GM18502 (cell line): ENCODE results near the gene KCNAB2.

Source experiments
- ATAC-seq: cut with Tn5 transposase; IDR thresholded peaks from one replicate; pipeline ENCODE4 v1.9.1; 2021; ENCODE audit warnings: mild to moderate bottlenecking; ENCODE audit not compliant: unreplicated experiment, poor library complexity

KCNAB2 gene

GRCh38 chr1:6105763-6106162, 60.1 kb downstream of the KCNAB2 start:
- ATAC-seq, result no peak

GRCh38 chr1:6106321-6106731, 60.6 kb downstream of the KCNAB2 start:
- no peak for ATAC-seq

- no peak for ATAC-seq
These were observed 61.3 kb downstream of the KCNAB2 start for GRCh38 chr1:6106977-6107376.

- ATAC-seq, result no peak
These were observed 62.0 kb downstream of the KCNAB2 start for GRCh38 chr1:6107409-6108356.

- ATAC-seq, result no peak
These were observed 62.8 kb downstream of the KCNAB2 start for GRCh38 chr1:6108476-6108875.

GRCh38 chr1:6108937-6109614, 63.4 kb downstream of the KCNAB2 start:
- ATAC-seq, result no peak

GRCh38 chr1:6109688-6110087, 64.0 kb downstream of the KCNAB2 start:
- ATAC-seq, result no peak

- no peak for ATAC-seq
These were observed 64.6 kb downstream of the KCNAB2 start for GRCh38 chr1:6110326-6110725.

- ATAC-seq, result no peak
These were observed 65.9 kb downstream of the KCNAB2 start for GRCh38 chr1:6111571-6111970.

- no peak for ATAC-seq
These were observed 66.5 kb downstream of the KCNAB2 start for GRCh38 chr1:6111991-6112689.

GRCh38 chr1:6112690-6113005, 67.0 kb downstream of the KCNAB2 start:
- no peak for ATAC-seq

- no peak for ATAC-seq
These were observed 67.4 kb downstream of the KCNAB2 start for GRCh38 chr1:6113116-6113515.

- no peak for ATAC-seq
These were observed 68.1 kb downstream of the KCNAB2 start for GRCh38 chr1:6113745-6114144.

GRCh38 chr1:6116137-6116536, 70.4 kb downstream of the KCNAB2 start:
- ATAC-seq, result no peak

- ATAC-seq, result no peak
These were observed 71.4 kb downstream of the KCNAB2 start for GRCh38 chr1:6117064-6117463.

GRCh38 chr1:6117624-6118023, 71.9 kb downstream of the KCNAB2 start:
- ATAC-seq, result no peak

- ATAC-seq, result no peak
These were observed 72.7 kb downstream of the KCNAB2 start for GRCh38 chr1:6118415-6118814.

- ATAC-seq, result no peak
These were observed 75.3 kb downstream of the KCNAB2 start for GRCh38 chr1:6121021-6121421.

- no peak for ATAC-seq
These were observed 76.1 kb downstream of the KCNAB2 start for GRCh38 chr1:6121651-6122370.

GRCh38 chr1:6123083-6123482, 77.4 kb downstream of the KCNAB2 start:
- ATAC-seq, result no peak
